Smooth muscle cell (in vitro differentiated cells): ENCODE data around the gene RASA3. TPM values are rescaled to one million over a fixed set of nuclear protein-coding genes. Genes with fewer than 3 reads are reported as not detected.

ENCODE experiments used
- DNase-seq: peaks from one replicate; lab custom pipeline; 2025; ENCODE audit not compliant: unreplicated experiment; lab: John Stamatoyannopoulos, UW
- H2AFZ ChIP-seq: fragments of 200-600 bp; sonication (generic); 2 replicates; pipeline ENCODE4 v1.6.0; 2016; ENCODE audit warnings: antibody characterized with exemption, low read depth, mild to moderate bottlenecking
- H3F3A ChIP-seq: fragments of 200-600 bp; sonication (generic); 2 replicates; pipeline ENCODE4 v1.6.0; 2017; ENCODE audit warnings: antibody characterized with exemption, low read depth
- H3K27ac ChIP-seq: fragments of 200-600 bp; sonication (generic); 2 replicates; pipeline ENCODE4 v1.5.1; 2016; ENCODE audit warnings: low read depth, mild to moderate bottlenecking
- H3K27me3 ChIP-seq: fragments of 200-600 bp; sonication (generic); 2 replicates; pipeline ENCODE4 v1.6.1; 2016; ENCODE audit warnings: low read depth, mild to moderate bottlenecking
- H3K36me3 ChIP-seq: fragments of 200-600 bp; sonication (generic); 2 replicates; pipeline ENCODE4 v1.5.1; 2016; ENCODE audit warnings: low read depth
- H3K4me1 ChIP-seq: fragments of 200-600 bp; sonication (generic); 2 replicates; pipeline ENCODE4 v1.5.1; 2016; ENCODE audit warnings: low read depth
- H3K4me2 ChIP-seq: fragments of 200-600 bp; sonication (generic); 2 replicates; pipeline ENCODE4 v1.6.0; 2016; ENCODE audit warnings: mild to moderate bottlenecking
- H3K4me3 ChIP-seq: fragments of 200-600 bp; sonication (generic); 2 replicates; pipeline ENCODE4 v1.5.1; 2016; ENCODE audit warnings: mild to moderate bottlenecking
- H3K79me2 ChIP-seq: fragments of 200-600 bp; sonication (generic); 2 replicates; pipeline ENCODE4 v1.6.0; 2016; ENCODE audit warnings: low read depth, mild to moderate bottlenecking
- H3K9ac ChIP-seq: fragments of 200-600 bp; sonication (generic); 2 replicates; pipeline ENCODE4 v1.6.0; 2016; ENCODE audit warnings: low read depth
- H3K9me3 ChIP-seq: fragments of 200-600 bp; sonication (generic); replicated peaks from 2 replicates; pipeline ENCODE4 v1.5.1; 2016; ENCODE audit warnings: low read depth
- H4K20me1 ChIP-seq: fragments of 200-600 bp; sonication (generic); 2 replicates; pipeline ENCODE4 v1.6.0; 2016; ENCODE audit warnings: low read depth
- WGBS: methylation state at CpG from one replicate; pipeline ENCODE4 v1.1.7; 2016; ENCODE audit warnings: low lambda C conversion rate; 5-methylcytosine and 5-hydroxymethylcytosine counted together
- polyA plus RNA-seq: library from polyadenylated mRNA; unstranded; fragments of >200 nt; fragmentation: Nextera tagmentation; extraction: Ambion mirVana; gene quantifications from 2 replicates; pipeline ENCODE4 v1.2.1, GENCODE V29; 2016
- total RNA-seq: library from RNA; depleted of rRNA; stranded (reverse); fragments of >200 nt; gene quantifications from 2 replicates; pipeline ENCODE4 v1.2.3, GENCODE V29; 2014
- TF ChIP-seq, protein P1 (sequence below): fragments of 200-600 bp; sonication (generic); IDR thresholded peaks from 2 replicates; pipeline ENCODE4 v1.5.1; 2017; ENCODE audit warnings: borderline replicate concordance, mild to moderate bottlenecking, antibody characterized with exemption; ENCODE audit not compliant: insufficient read depth, poor library complexity, severe bottlenecking

Gene RASA3
- total and polyA plus RNA-seq, 2 experiments from 2014 or later = 21.3 to 26.8 TPM

DNA sequence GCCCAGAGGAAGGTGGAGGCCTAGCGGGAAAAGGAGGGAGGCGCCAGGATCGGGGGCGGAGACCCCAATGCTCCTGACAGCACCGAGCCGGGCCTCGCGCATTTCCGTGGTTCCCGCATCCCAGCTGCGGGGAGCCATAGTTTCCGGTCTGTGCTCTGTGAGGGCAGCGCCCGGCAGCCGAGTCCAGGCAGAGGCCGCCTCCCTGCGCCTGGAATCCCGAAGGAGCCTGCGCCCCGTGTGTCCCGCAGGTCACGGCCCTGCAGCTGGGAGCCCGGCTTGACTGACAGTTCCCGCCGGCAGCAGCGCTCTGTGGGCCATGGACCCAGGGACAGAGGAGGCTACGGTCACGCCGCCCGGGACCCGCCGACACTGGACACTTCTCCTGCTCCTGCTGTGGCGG lies 84.0 kb downstream of the RASA3 start:
- TF ChIP-seq, protein P1, sequence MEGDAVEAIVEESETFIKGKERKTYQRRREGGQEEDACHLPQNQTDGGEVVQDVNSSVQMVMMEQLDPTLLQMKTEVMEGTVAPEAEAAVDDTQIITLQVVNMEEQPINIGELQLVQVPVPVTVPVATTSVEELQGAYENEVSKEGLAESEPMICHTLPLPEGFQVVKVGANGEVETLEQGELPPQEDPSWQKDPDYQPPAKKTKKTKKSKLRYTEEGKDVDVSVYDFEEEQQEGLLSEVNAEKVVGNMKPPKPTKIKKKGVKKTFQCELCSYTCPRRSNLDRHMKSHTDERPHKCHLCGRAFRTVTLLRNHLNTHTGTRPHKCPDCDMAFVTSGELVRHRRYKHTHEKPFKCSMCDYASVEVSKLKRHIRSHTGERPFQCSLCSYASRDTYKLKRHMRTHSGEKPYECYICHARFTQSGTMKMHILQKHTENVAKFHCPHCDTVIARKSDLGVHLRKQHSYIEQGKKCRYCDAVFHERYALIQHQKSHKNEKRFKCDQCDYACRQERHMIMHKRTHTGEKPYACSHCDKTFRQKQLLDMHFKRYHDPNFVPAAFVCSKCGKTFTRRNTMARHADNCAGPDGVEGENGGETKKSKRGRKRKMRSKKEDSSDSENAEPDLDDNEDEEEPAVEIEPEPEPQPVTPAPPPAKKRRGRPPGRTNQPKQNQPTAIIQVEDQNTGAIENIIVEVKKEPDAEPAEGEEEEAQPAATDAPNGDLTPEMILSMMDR = no peak
- no peak overlapping the region for H3K4me3 ChIP-seq
- no peaks in the 10 kb centered on the region for H3K9me3 ChIP-seq
- peaks cover 80% of the 10 kb centered on the region for H4K20me1 ChIP-seq
- no peak overlapping the region for H2AFZ ChIP-seq
- H3F3A ChIP-seq = peaks cover 7% of the 10 kb centered on the region
- H3K4me2 ChIP-seq = peak overlapping the region; percentile 69
- no peaks in the 10 kb centered on the region for H3K27me3 ChIP-seq
- H3K4me1 ChIP-seq = peaks cover 27% of the 10 kb centered on the region
- 91% methylated on average over 29 of the region's 33 CpGs for WGBS
- H3K36me3 ChIP-seq = no peaks in the 10 kb centered on the region
- no peak overlapping the region for H3K9ac ChIP-seq
- peak overlapping the region; percentile 80 for H3K27ac ChIP-seq
- DNase-seq = no peak
- H3K79me2 ChIP-seq = peaks cover 29% of the 10 kb centered on the region

DNA sequence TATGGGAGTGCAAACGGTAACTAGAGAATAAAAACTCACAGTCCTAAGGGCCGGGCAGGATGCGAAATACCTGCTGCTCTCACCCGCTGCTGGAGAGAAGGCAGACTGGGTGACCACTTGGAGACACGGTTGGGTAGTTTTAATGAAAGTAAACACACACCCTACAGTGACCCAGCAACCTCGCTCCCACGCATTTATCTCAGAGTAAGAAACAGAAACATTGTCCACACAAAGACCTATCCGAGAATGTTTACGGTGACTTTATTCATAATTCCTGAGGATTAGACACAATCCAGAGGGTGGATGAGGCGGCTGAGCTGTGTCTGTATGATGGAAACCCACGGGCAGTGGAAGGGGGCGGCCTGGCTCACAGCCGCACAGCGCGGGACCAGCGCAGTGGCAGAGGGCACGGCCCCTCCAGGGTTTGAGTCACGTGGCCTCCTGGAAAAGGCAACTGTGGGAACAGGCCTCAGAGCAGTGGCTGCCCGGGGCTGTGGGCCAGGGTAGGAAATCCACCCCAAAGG lies 85.0 kb downstream of the RASA3 start:
- Histone ChIP-seq H3K9ac (no peak overlapping the region), H3K4me3 (no peak overlapping the region), H3F3A (peaks cover 7% of the 10 kb centered on the region), H3K79me2 (peaks cover 21% of the 10 kb centered on the region), H3K27ac (peak overlapping the region; percentile 80), H3K27me3 (no peaks in the 10 kb centered on the region), H3K4me1 (peaks cover 23% of the 10 kb centered on the region), H3K4me2 (peak overlapping the region; percentile 69), H3K9me3 (no peaks in the 10 kb centered on the region), H4K20me1 (peaks cover 81% of the 10 kb centered on the region), H3K36me3 (no peaks in the 10 kb centered on the region), H2AFZ (no peak overlapping the region)
- 32% methylated on average over 19 of the region's 19 CpGs for WGBS
- TF ChIP-seq, protein P1 = no peak
- DNase-seq = no peak

DNA sequence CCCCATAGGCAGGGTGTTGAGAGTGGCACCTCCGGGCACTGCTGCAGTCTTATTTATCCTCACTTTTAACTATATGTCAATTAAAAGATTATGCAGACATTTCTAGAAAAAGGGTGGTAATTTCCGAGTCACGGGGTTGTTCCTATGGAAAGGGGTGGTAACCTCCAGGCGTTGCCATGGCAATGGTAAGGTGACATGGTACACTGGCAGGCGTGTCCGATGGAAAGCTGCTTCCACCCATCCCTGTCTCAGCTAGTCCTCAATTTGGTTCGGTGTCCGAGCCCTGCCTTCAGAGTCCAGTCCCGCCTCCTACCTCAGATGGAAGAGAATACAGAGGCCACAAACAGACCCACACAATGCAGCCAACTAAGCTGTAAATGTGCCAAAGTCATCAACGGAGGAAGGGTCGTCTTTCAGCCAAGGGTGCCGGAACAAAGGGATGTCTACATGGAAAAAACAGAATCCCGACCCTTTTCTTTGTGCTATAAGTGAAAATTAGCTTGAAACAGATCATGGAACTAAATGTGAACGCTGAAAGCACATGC lies 85.9 kb downstream of the RASA3 start:
- WGBS = 88% methylated on average over 14 of the region's 14 CpGs
- peaks cover 23% of the 10 kb centered on the region for H3K4me1 ChIP-seq
- no peaks in the 10 kb centered on the region for H3K9me3 ChIP-seq
- no peak overlapping the region for H2AFZ ChIP-seq
- no peaks in the 10 kb centered on the region for H3K36me3 ChIP-seq
- H3K27ac ChIP-seq = peak overlapping the region; percentile 80
- peaks cover 81% of the 10 kb centered on the region for H4K20me1 ChIP-seq
- H3K4me2 ChIP-seq = no peak overlapping the region
- TF ChIP-seq, protein P1 = no peak
- no peak overlapping the region for H3K4me3 ChIP-seq
- H3K79me2 ChIP-seq = peaks cover 27% of the 10 kb centered on the region
- H3F3A ChIP-seq = peaks cover 7% of the 10 kb centered on the region
- no peak for DNase-seq
- no peak overlapping the region for H3K9ac ChIP-seq
- H3K27me3 ChIP-seq = no peaks in the 10 kb centered on the region

DNA sequence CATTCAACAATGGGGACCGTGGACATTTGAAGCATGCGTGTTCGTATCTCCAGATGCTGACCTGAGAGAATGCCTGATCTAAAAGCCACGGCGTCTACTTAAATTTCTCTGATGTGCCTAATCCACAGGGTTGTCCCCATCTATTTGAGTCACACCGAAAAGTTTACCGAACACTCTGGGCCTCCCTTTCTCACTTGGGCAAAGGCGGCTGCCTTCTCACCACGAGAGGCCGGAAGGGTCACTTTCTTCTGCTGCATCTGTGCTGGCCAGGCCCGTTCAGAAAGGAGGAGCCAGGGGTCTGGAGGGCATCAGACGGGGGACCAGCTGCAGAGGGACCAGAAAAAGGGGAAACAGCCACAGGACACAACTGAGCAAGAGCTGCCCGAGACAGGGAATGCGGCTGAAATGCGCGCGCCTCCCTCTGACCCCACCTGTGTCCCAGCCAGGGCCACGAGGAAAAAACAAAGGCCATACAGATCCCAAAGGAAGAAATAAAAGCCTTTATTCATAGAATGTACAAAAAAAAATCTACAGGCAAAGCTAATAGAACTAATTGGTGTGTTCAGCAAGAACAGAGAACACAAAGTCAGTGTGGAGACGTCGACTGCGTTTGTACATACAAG lies 87.2 kb downstream of the RASA3 start:
- peaks cover 37% of the 10 kb centered on the region for H3K79me2 ChIP-seq
- no peak overlapping the region for H3K9ac ChIP-seq
- H4K20me1 ChIP-seq = peaks cover 84% of the 10 kb centered on the region
- peaks cover 7% of the 10 kb centered on the region for H3F3A ChIP-seq
- H3K36me3 ChIP-seq = no peaks in the 10 kb centered on the region
- TF ChIP-seq, protein P1 = no peak
- H3K9me3 ChIP-seq = no peaks in the 10 kb centered on the region
- H3K4me2 ChIP-seq = peak overlapping the region; percentile 50
- peak overlapping the region; percentile 66 for H3K27ac ChIP-seq
- no peak overlapping the region for H2AFZ ChIP-seq
- peaks cover 23% of the 10 kb centered on the region for H3K4me1 ChIP-seq
- no peak for DNase-seq
- no peak overlapping the region for H3K4me3 ChIP-seq
- 60% methylated on average over 21 of the region's 21 CpGs for WGBS
- H3K27me3 ChIP-seq = no peaks in the 10 kb centered on the region
